Melanocyte of skin (primary cell): ENCODE measurements around the gene FAM187B. TPM values are rescaled to one million over a fixed set of nuclear protein-coding genes. Genes with fewer than 3 reads are reported as not detected.

Experiments
- total RNA-seq, 2 donors: library from RNA; depleted of rRNA; stranded (reverse); fragments of >200 nt; gene quantifications; 2 replicates each; pipeline ENCODE4 v1.2.3, GENCODE V29; 2012

The FAM187B gene
- total RNA-seq, result not detected

DNA sequence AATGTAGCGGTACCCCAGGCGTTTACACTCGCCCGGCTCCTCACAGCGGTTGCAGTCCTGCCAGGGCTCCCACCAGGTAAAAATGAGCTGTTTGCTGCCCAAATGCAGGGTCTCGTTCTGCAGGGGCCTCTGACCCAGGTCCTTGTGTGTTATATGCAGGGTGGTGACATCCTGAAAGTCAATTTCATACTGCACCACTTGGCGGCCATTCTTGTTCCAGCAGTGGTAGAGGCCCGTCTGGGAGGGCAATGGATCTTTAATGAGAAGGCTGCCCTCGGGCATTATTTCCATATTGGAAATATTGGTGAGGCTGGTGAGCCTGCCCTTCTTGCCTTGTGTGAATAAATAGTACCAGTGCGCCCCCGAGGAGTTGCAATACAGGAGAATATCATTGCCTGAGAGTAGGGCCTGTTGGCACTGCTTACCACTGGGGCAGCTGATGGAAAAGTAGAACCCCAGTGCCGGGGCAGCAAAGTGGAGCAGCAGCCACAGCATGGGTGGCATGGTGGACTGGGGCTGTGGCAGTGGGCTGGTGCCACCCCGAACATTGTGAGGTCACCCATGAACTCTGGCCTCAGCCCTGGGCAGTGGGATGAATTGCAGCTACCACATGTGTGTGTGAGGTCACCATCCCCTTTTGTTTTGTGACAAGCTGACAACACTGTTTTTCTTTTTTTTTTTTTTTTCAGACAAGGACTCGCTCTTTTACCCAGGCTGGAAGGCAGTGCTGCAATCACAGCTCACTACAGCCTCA is at the start of gene FAM187B:
TSS of gene FAM187B (minus strand) at position 563 of the 754 bp plus-strand sequence. CDS start at position 504, 59 bp downstream.

GRCh38 chr19:35268536-35269437 is 40.2 kb upstream of the FAM187B start, which contains the start of gene USF2:
USF2 (plus strand) TSS chr19:35268962; CDS start chr19:35269102, 140 bp downstream.

GRCh38 chr19:35248310-35249145 is 20.0 kb upstream of the FAM187B start, which contains the start of gene LSR:
LSR (plus strand) TSS chr19:35249002; CDS start chr19:35249023, 21 bp downstream.

Other genes starting within 250 kb of the FAM187B start
- 10 to 100 TPM; 23.1 to 27.6 TPM for gene GRAMD1A, start 228.4 kb downstream of the FAM187B start, total RNA-seq
- 1 to 10 TPM; 2.3 to 4.5 TPM for gene SCN1B, start 198.3 kb downstream of the FAM187B start, total RNA-seq
- gene HPN, start 187.0 kb downstream of the FAM187B start, total RNA-seq, result under 1 TPM; 0.33 to 0.34 TPM
- gene FXYD3, start 112.9 kb downstream of the FAM187B start, total RNA-seq, result 1 to 10 TPM; 1.0 to 4.0 TPM
- gene LGI4, start 93.7 kb downstream of the FAM187B start, total RNA-seq, result 1 to 10 TPM in 1 of 2 donors, under 1 TPM in 1; 0.33 to 1.4 TPM
- gene FXYD1, start 89.9 kb downstream of the FAM187B start, total RNA-seq, result not detected
- gene FXYD7, start 85.5 kb downstream of the FAM187B start, total RNA-seq, result not detected
- 10 to 100 TPM; 11.7 to 20.6 TPM for gene FXYD5, start 74.0 kb downstream of the FAM187B start, total RNA-seq
- under 1 TPM; 0.34 to 0.67 TPM for gene LSR, start 20.3 kb upstream of the FAM187B start, total RNA-seq
- gene USF2, start 40.2 kb upstream of the FAM187B start, total RNA-seq, result 10 to 100 TPM; 69.9 to 82.6 TPM
- gene HAMP, start 53.8 kb upstream of the FAM187B start, total RNA-seq, result under 1 TPM; under 0.01 TPM
- gene MAG, start 63.4 kb upstream of the FAM187B start, total RNA-seq, result not detected
- under 1 TPM in 1 of 2 donors, not detected in 1; 0.33 TPM for gene CD22, start 100.4 kb upstream of the FAM187B start, total RNA-seq
- gene FFAR1, start 119.2 kb upstream of the FAM187B start, total RNA-seq, result not detected
- gene FFAR3, start 129.7 kb upstream of the FAM187B start, total RNA-seq, result not detected
- not detected for gene GPR42, start 142.3 kb upstream of the FAM187B start, total RNA-seq
- under 1 TPM in 1 of 2 donors, not detected in 1; 0.69 TPM for gene FFAR2, start 219.5 kb upstream of the FAM187B start, total RNA-seq